ENCODE data around the gene C4orf54. TPM values are rescaled to one million over a fixed set of nuclear protein-coding genes. Genes with fewer than 3 reads are reported as not detected.

Gene C4orf54
- total and polyA plus RNA-seq, 10 of the 15 experiments (the other 5 are each of a cell fraction or from before 2014, with no cell fraction given), result 0.01 TPM; not detected in 9

DNA sequence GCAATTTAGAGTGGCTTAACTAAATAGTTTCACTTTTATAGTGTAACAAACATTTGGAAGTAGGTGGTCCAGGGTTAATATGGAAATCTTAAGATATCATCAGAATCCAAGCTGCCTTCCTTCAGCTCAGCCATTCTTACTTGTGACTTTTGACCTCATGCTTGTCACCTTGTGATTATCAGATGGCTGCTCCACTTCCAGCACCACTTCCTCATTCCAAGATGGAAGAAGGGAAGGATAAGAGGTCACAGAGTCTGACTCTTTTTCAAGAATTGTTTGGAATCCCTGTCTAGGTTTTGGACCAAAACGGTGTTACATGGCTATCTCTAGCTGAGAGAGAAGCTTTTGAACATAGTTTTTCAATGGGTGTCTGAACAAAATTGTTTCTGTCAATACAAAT lies 43.1 kb downstream of the C4orf54 start:
- H3K4me1 ChIP-seq (ENCODE audit: control insufficient read depth, insufficient read depth, low read length), result no peaks in the 10 kb centered on the region
- POLR2A ChIA-PET, result no interaction called here
- RAD21 ChIA-PET (ENCODE audit: unreplicated experiment), result interaction anchor here (0.5 to 2.7 kb wide), 6 partner anchors 11 to 197 kb away, joined by 3 to 16 read pairs (median 4); partner anchors contain the start of gene TRMT10A
- WGBS (ENCODE audit: insufficient coverage, insufficient replicate concordance, low lambda C conversion rate, missing lambda C conversion rate), result 0% methylated on average over 1 of the region's 1 CpG
- no peak overlapping the region for H3K4me2 ChIP-seq (ENCODE audit: control insufficient read depth, insufficient read depth)
- H3K4me3 ChIP-seq, result no peak overlapping the region
- BruUV-seq (replicated peaks), result no TSS peak
- H3K79me2 ChIP-seq (ENCODE audit: control insufficient read depth, insufficient read depth, low read length), result no peaks in the 10 kb centered on the region
- no peaks in the 10 kb centered on the region for H3K36me3 ChIP-seq (ENCODE audit: control insufficient read depth in 2 of 2, insufficient read depth in 2 of 2, low read length in 1 of 2)
- no peak overlapping the region for H2AFZ ChIP-seq (ENCODE audit: control insufficient read depth, low read depth, low read length)
- no peaks in the 10 kb centered on the region for H4K20me1 ChIP-seq (ENCODE audit: control insufficient read depth, insufficient read depth)
- intact Hi-C loops (cut with micrococcal nuclease; ENCODE audit: unreplicated experiment) (no loop called here), in situ Hi-C loops (cut with MboI) (no loop called here)
- no peak overlapping the region for H3K27ac ChIP-seq (ENCODE audit: control insufficient read depth, insufficient read depth)
- TF ChIP-seq TARDBP (IDR thresholded peaks at IDR 0.05; ENCODE audit: borderline replicate concordance) (no peak), E2F4 (IDR thresholded peaks at IDR 0.05; ENCODE audit: low read depth, low read length) (no peak), CBX5 (IDR thresholded peaks at IDR 0.05; ENCODE audit: low read depth) (no peak)
- DNase-seq (ENCODE audit: low read depth, low spot score), result no peak
- no peaks in the 10 kb centered on the region for H3K27me3 ChIP-seq (replicated peaks in 1 of 2; ENCODE audit: control insufficient read depth in 2 of 2, insufficient read depth in 2 of 2, low read length in 1 of 2)
- no peak for ATAC-seq
- FAIRE-seq, result no peak
- H3K9me3 ChIP-seq (replicated peaks; ENCODE audit: control insufficient read depth, insufficient read depth, low read length), result no peaks in the 10 kb centered on the region
- no peak overlapping the region for H3K9ac ChIP-seq (ENCODE audit: control insufficient read depth, insufficient read depth, low read length)
- SMC1A ChIA-PET (ENCODE audit: uncharacterized antibody, unreplicated experiment), result interaction anchor here (1.2 to 2.3 kb wide), 8 partner anchors 11 to 194 kb away, joined by 3 to 11 read pairs (median 6); partner anchors contain the start of gene TRMT10A
- CTCF ChIA-PET, result interaction anchor here (0.9 to 4.3 kb wide), 8 partner anchors 15 to 619 kb away, joined by 3 to 19 read pairs (median 7); partner anchors contain the start of genes METAP1 and TRMT10A

DNA sequence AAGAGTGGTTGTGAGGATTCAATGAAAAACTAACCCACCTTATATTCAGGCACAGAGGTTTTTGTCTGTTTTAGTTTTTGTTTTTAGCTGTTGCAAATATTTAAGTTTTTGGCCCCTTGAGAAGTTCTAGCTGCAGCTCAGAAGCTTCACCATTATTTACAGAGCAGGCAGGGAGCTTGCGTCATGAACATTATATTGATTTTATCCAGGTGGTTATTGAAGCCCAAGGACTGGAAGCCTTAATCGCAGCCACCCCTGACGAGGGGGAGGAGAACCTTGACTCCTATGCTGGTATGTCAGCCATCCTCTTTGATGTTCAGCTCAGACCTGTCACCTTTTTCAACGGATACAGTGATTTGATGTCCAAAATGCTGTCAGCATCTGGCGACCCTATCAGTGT lies 44.9 kb downstream of the C4orf54 start:
- CTCF ChIA-PET, result interaction anchor here (0.7 to 4.3 kb wide), 4 partner anchors 18 to 199 kb away, joined by 3 to 19 read pairs (median 5); partner anchors contain the start of gene TRMT10A
- H3K4me2 ChIP-seq (ENCODE audit: control insufficient read depth, insufficient read depth), result no peak overlapping the region
- DNase-seq (ENCODE audit: low read depth, low spot score), result no peak
- SMC1A ChIA-PET (ENCODE audit: uncharacterized antibody, unreplicated experiment), result interaction anchor here (0.6 to 1.7 kb wide), 4 partner anchors 19 to 273 kb away, joined by 3 to 7 read pairs (median 4); no protein-coding TSS in a partner anchor
- H3K79me2 ChIP-seq (ENCODE audit: control insufficient read depth, insufficient read depth, low read length), result no peaks in the 10 kb centered on the region
- no peaks in the 10 kb centered on the region for H3K36me3 ChIP-seq (ENCODE audit: control insufficient read depth in 2 of 2, insufficient read depth in 2 of 2, low read length in 1 of 2)
- H2AFZ ChIP-seq (ENCODE audit: control insufficient read depth, low read depth, low read length), result no peak overlapping the region
- ATAC-seq, result no peak
- 26% methylated on average over 5 of the region's 5 CpGs for WGBS (ENCODE audit: insufficient coverage, insufficient replicate concordance, low lambda C conversion rate, missing lambda C conversion rate)
- H3K27ac ChIP-seq (ENCODE audit: control insufficient read depth, insufficient read depth), result no peak overlapping the region
- no peak overlapping the region for H3K9ac ChIP-seq (ENCODE audit: control insufficient read depth, insufficient read depth, low read length)
- H4K20me1 ChIP-seq (ENCODE audit: control insufficient read depth, insufficient read depth), result no peaks in the 10 kb centered on the region
- H3K4me1 ChIP-seq (ENCODE audit: control insufficient read depth, insufficient read depth, low read length), result no peaks in the 10 kb centered on the region
- no TSS peak for BruUV-seq (replicated peaks)
- POLR2A ChIA-PET, result no interaction called here
- RAD21 ChIA-PET (ENCODE audit: unreplicated experiment), result interaction anchor here (1.4 kb wide), 1 partner anchor 196 kb away, joined by 6 read pairs; no protein-coding TSS in a partner anchor
- intact Hi-C loops (cut with micrococcal nuclease; ENCODE audit: unreplicated experiment), result no loop called here
- no peak for FAIRE-seq
- H3K27me3 ChIP-seq (replicated peaks in 1 of 2; ENCODE audit: control insufficient read depth in 2 of 2, insufficient read depth in 2 of 2, low read length in 1 of 2), result no peaks in the 10 kb centered on the region
- no peaks in the 10 kb centered on the region for H3K9me3 ChIP-seq (replicated peaks; ENCODE audit: control insufficient read depth, insufficient read depth, low read length)
- no peak overlapping the region for H3K4me3 ChIP-seq
- in situ Hi-C loops (cut with MboI), result no loop called here
- TF ChIP-seq MYB (IDR thresholded peaks at IDR 0.05; ENCODE audit: borderline replicate concordance, low read depth, low read length) (no peak), GABPA (IDR thresholded peaks at IDR 0.05; ENCODE audit: low read depth) (no peak), YY1 (IDR thresholded peaks at IDR 0.05; ENCODE audit: low read depth, low read length) (no peak), CHD2 (IDR thresholded peaks at IDR 0.05; ENCODE audit: borderline replicate concordance, low read depth, low read length) (no peak), MEF2A (IDR thresholded peaks at IDR 0.05; ENCODE audit: insufficient read depth, low read depth, low read length) (no peak), CREM (IDR thresholded peaks at IDR 0.05; ENCODE audit: low read depth) (no peak), ZNF207 (IDR thresholded peaks at IDR 0.05; ENCODE audit: borderline replicate concordance) (no peak), POLR2AphosphoS2 (IDR thresholded peaks at IDR 0.05; ENCODE audit: low read depth, low read length) (no peak), ZNF217 (IDR thresholded peaks at IDR 0.05) (no peak), CBFB (IDR thresholded peaks at IDR 0.05; ENCODE audit: low read depth) (no peak), WRNIP1 (IDR thresholded peaks at IDR 0.05; ENCODE audit: borderline replicate concordance, low read depth, low read length) (no peak)
- TF ChIP-seq, protein P1, sequence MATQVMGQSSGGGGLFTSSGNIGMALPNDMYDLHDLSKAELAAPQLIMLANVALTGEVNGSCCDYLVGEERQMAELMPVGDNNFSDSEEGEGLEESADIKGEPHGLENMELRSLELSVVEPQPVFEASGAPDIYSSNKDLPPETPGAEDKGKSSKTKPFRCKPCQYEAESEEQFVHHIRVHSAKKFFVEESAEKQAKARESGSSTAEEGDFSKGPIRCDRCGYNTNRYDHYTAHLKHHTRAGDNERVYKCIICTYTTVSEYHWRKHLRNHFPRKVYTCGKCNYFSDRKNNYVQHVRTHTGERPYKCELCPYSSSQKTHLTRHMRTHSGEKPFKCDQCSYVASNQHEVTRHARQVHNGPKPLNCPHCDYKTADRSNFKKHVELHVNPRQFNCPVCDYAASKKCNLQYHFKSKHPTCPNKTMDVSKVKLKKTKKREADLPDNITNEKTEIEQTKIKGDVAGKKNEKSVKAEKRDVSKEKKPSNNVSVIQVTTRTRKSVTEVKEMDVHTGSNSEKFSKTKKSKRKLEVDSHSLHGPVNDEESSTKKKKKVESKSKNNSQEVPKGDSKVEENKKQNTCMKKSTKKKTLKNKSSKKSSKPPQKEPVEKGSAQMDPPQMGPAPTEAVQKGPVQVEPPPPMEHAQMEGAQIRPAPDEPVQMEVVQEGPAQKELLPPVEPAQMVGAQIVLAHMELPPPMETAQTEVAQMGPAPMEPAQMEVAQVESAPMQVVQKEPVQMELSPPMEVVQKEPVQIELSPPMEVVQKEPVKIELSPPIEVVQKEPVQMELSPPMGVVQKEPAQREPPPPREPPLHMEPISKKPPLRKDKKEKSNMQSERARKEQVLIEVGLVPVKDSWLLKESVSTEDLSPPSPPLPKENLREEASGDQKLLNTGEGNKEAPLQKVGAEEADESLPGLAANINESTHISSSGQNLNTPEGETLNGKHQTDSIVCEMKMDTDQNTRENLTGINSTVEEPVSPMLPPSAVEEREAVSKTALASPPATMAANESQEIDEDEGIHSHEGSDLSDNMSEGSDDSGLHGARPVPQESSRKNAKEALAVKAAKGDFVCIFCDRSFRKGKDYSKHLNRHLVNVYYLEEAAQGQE (IDR thresholded peaks at IDR 0.05; ENCODE audit: low read depth, low read length), result no peak
